ENCODE measurements around the gene VPS50.

- no peak for TF ChIP-seq PAX8 (IDR thresholded peaks at IDR 0.05)
- no peak for TF ChIP-seq RB1 (IDR thresholded peaks at IDR 0.05; ENCODE audit: borderline replicate concordance)
- no peak for TF ChIP-seq CHD4 (IDR thresholded peaks at IDR 0.05)
- TF ChIP-seq NR2C2 (IDR thresholded peaks at IDR 0.05; ENCODE audit: borderline replicate concordance, control insufficient read depth, insufficient read length, low read depth), result no peak
- no peak for TF ChIP-seq SUZ12 (IDR thresholded peaks at IDR 0.05; ENCODE audit: unreplicated experiment)
- no peak for TF ChIP-seq SIX5 (IDR thresholded peaks at IDR 0.05; ENCODE audit: low read depth, low read length, severe bottlenecking)
- no peak for TF ChIP-seq RCOR1 (conservative IDR thresholded peaks at IDR 0.05; ENCODE audit: low read depth, low read length)
- TF ChIP-seq CHD2 (IDR thresholded peaks at IDR 0.05; ENCODE audit: borderline replicate concordance, low read depth, low read length), result no peak
- TF ChIP-seq, protein P1, sequence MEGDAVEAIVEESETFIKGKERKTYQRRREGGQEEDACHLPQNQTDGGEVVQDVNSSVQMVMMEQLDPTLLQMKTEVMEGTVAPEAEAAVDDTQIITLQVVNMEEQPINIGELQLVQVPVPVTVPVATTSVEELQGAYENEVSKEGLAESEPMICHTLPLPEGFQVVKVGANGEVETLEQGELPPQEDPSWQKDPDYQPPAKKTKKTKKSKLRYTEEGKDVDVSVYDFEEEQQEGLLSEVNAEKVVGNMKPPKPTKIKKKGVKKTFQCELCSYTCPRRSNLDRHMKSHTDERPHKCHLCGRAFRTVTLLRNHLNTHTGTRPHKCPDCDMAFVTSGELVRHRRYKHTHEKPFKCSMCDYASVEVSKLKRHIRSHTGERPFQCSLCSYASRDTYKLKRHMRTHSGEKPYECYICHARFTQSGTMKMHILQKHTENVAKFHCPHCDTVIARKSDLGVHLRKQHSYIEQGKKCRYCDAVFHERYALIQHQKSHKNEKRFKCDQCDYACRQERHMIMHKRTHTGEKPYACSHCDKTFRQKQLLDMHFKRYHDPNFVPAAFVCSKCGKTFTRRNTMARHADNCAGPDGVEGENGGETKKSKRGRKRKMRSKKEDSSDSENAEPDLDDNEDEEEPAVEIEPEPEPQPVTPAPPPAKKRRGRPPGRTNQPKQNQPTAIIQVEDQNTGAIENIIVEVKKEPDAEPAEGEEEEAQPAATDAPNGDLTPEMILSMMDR (IDR thresholded peaks at IDR 0.05 in 2 of 3, conservative IDR thresholded peaks at IDR 0.05 in 1 of 3; ENCODE audit: control insufficient read depth in 2 of 3, extremely low read depth in 1 of 3, insufficient read depth in 1 of 3, low read depth in 3 of 3, low read length in 3 of 3), result no peak
- no peak for TF ChIP-seq BHLHE40 (IDR thresholded peaks at IDR 0.05; ENCODE audit: borderline replicate concordance in 1 of 2, low read depth in 2 of 2, low read length in 1 of 2)
- TF ChIP-seq ETV6 (conservative IDR thresholded peaks at IDR 0.05 in 1 of 2, IDR thresholded peaks at IDR 0.05 in 1 of 2; ENCODE audit: borderline replicate concordance in 1 of 2, low read depth in 1 of 2), result no peak
- no peak for TF ChIP-seq EGR1 (IDR thresholded peaks at IDR 0.05; ENCODE audit: borderline replicate concordance in 1 of 2, low read depth in 2 of 2, low read length in 2 of 2)
- TF ChIP-seq LARP7 (IDR thresholded peaks at IDR 0.05), result no peak
- TF ChIP-seq, protein P2, sequence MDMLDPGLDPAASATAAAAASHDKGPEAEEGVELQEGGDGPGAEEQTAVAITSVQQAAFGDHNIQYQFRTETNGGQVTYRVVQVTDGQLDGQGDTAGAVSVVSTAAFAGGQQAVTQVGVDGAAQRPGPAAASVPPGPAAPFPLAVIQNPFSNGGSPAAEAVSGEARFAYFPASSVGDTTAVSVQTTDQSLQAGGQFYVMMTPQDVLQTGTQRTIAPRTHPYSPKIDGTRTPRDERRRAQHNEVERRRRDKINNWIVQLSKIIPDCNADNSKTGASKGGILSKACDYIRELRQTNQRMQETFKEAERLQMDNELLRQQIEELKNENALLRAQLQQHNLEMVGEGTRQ (IDR thresholded peaks at IDR 0.05; ENCODE audit: borderline replicate concordance, low read depth, low read length), result no peak
Measured at GRCh38 chr7:93314449-93314848, 82.3 kb downstream of the VPS50 start.
